Lower leg skin (tissue), 4 donors: ENCODE measurements around the gene IGDCC3. TPM values are rescaled to one million over a fixed set of nuclear protein-coding genes. Genes with fewer than 3 reads are reported as not detected.

Experiments
- DNase-seq, 2 donors: peaks; one replicate each; pipeline ENCODE4 v3.0.0-alpha.2; 2019; ENCODE audit warnings: low spot score in 2 of 2
- H3K4me3 ChIP-seq: fragments of 200-600 bp; sonication (generic); 2 replicates; pipeline ENCODE4 v1.5.1; 2017; ENCODE audit warnings: mild to moderate bottlenecking, low read depth; ENCODE audit not compliant: poor library complexity, severe bottlenecking
- CTCF ChIP-seq, 3 donors: fragments of 450-650 bp; IDR thresholded peaks; one replicate each; pipeline ENCODE4 v1.5.1; 2016; ENCODE audit warnings: antibody characterized with exemption in 3 of 3, mild to moderate bottlenecking in 3 of 3, moderate library complexity in 2 of 3
- POLR2A ChIP-seq, 2 donors: fragments of 450-650 bp; IDR thresholded peaks; one replicate each; pipeline ENCODE4 v1.6.1; 2016 to 2017; ENCODE audit warnings: antibody characterized with exemption in 2 of 2, mild to moderate bottlenecking in 1 of 2, moderate library complexity in 1 of 2
- WGBS, 2 donors: methylation state at CpG; one replicate each; pipeline ENCODE4 v1.1.5; 2018; 5-methylcytosine and 5-hydroxymethylcytosine counted together
- intact Hi-C: fragments of 100-400 bp; cut with DNase I; formaldehyde crosslinking; loops from one replicate; pipeline ENCODE4 v1.15.0; 2023; ENCODE audit warnings: low total_unique reads
- total RNA-seq, 4 donors: library from RNA; depleted of rRNA; stranded (reverse); fragments of >200 nt; gene quantifications; one replicate each; pipeline ENCODE4 v1.1.0, GENCODE V29; 2016

The IGDCC3 gene
- total RNA-seq, 4 donors from 2014 or later, result not detected

GRCh38 chr15:65332391-65333147, 45.2 kb downstream of the IGDCC3 start:
- DNase-seq, result no peak
- intact Hi-C loops, result no loop called here
- TF ChIP-seq POLR2A (IDR thresholded peaks at IDR 0.05), result no peak
- no peak for TF ChIP-seq CTCF (IDR thresholded peaks at IDR 0.05)
- no peak overlapping the region for H3K4me3 ChIP-seq
- WGBS, 2 donors, result 81 to 83% methylated on average over 31 of the region's 31 CpGs

- DNase-seq, result no peak
- TF ChIP-seq CTCF (IDR thresholded peaks at IDR 0.05) (no peak), POLR2A (IDR thresholded peaks at IDR 0.05) (no peak)
- intact Hi-C loops, result no loop called here
- 86% methylated on average over 6 of the region's 7 CpGs for WGBS, 2 donors
- H3K4me3 ChIP-seq, result no peak overlapping the region
Measured at GRCh38 chr15:65331811-65332210, 46.0 kb downstream of the IGDCC3 start.

- WGBS, 2 donors, result 93 to 95% methylated on average over 19 to 21 of the region's 22 CpGs
- no peak for DNase-seq
- intact Hi-C loops, result no loop called here
- TF ChIP-seq CTCF (IDR thresholded peaks at IDR 0.05) (no peak), POLR2A (IDR thresholded peaks at IDR 0.05) (no peak)
- no peak overlapping the region for H3K4me3 ChIP-seq
Measured at GRCh38 chr15:65330934-65331645, 46.7 kb downstream of the IGDCC3 start.

GRCh38 chr15:65329984-65330735, 47.6 kb downstream of the IGDCC3 start:
- intact Hi-C loops, result no loop called here
- TF ChIP-seq POLR2A (IDR thresholded peaks at IDR 0.05), result no peak
- TF ChIP-seq CTCF (IDR thresholded peaks at IDR 0.05), result no peak
- no peak overlapping the region for H3K4me3 ChIP-seq
- DNase-seq, result no peak
- 82 to 85% methylated on average over 18 of the region's 18 CpGs for WGBS, 2 donors

- no peak overlapping the region for H3K4me3 ChIP-seq
Measured at GRCh38 chr15:65329288-65329983, 48.4 kb downstream of the IGDCC3 start.

More at GRCh38 chr15:65329288-65329983, 48.4 kb downstream of the IGDCC3 start:
- 93 to 94% methylated on average over 21 of the region's 21 CpGs for WGBS, 2 donors
- DNase-seq, result no peak
- intact Hi-C loops, result no loop called here
- no peak for TF ChIP-seq POLR2A (IDR thresholded peaks at IDR 0.05)
- no peak for TF ChIP-seq CTCF (IDR thresholded peaks at IDR 0.05)
